ENCODE results near the gene ZNF835.

ZNF835 gene

DNA sequence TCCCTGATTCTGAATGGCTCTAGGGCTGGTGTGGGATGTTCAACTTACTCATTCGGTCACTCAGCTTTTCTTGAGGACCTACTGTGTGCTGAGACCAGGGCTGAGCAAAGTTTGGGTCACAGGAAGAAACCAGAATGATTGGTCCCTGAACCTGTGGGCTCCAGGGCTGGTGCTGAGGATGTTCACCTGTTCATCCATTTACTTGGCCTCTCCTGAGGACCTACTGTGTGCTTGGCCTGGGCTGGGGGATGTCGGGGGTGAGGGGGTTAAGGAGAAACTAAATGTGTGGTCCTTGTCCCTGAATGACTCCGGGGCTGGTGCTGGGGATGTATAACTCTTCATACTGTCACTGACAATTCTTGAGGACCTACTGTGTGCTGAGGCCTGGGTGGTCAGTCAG is 10.3 kb downstream of the ZNF835 start:
- no peak for DNase-seq

GRCh38 chr19:56660381-56661107 is 11.0 kb downstream of the ZNF835 start:
- no peak for DNase-seq

GRCh38 chr19:56654151-56654550 is 17.4 kb downstream of the ZNF835 start:
- no peak for DNase-seq

DNA sequence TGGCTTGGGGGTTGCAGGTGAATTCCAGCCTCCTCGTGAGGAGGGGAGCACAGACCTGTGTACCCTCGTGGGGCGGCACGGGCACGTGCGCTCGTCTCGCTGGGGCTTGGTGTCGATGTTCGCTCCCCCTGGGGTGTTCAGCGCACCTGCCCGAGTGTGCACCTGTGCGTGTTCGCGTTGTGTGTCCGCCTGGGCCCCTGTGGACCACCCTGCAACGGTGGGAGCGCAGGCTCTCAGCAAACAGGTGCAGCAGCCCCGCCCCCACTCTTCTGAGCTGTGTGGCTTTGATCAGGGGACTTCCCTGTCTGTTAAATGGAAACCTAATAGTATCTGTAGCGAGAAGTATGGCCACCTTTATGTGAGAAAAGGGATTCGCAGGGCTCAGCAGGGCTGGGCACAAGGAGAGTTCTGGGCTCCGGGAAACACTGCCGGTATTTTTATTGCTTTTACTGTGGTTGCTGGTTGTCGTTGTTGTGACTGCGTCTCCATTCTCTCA is 28.0 kb downstream of the ZNF835 start:
- DNase-seq: no peak

DNA sequence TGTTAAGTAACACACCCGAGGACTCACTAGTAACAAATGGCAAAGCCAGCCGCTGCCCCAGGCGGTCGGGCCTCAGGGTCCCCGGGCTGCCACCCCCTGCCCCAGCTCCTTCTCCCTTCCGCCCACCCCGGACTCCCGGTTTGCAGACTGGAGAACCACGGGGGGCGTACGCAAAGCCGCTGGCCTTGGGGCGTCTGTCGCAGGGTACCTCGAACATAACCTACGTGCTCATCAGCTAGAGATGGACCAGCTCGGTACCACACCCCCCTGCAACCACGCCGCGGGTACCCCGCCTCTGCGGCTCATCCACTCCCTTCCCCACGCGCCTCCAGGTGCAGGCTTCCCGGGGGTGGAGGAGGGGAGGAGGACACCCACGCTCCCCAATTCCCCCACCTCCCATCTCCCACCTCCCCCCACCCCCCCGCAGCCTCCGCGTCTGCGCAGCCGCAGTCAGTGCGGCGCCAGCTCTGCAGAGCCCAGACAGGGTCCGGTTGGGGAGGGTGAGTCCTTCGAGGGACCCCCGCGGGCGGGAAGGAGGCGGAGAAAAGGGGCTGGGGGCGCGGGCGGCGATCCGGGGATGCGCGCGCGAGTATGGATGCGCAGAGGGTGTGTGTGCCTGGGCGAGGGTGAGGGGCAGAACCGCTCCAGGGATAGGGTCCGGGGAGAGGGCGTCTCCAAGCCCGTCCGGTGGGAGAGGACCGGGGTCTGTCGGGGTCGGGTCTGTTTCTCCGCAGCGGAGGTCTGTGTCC is 28.7 kb downstream of the ZNF835 start, which contains the start of gene SMIM17:
Gene SMIM17 (plus strand): TSS at position 449 of the 749 bp plus-strand sequence. CDS start 2,509 bp downstream, outside the sequence.
- no peak for DNase-seq

GRCh38 chr19:56639217-56639616 is 32.3 kb downstream of the ZNF835 start:
- DNase-seq: no peak

GRCh38 chr19:56637976-56638555 is 33.5 kb downstream of the ZNF835 start:
- no peak for DNase-seq

DNA sequence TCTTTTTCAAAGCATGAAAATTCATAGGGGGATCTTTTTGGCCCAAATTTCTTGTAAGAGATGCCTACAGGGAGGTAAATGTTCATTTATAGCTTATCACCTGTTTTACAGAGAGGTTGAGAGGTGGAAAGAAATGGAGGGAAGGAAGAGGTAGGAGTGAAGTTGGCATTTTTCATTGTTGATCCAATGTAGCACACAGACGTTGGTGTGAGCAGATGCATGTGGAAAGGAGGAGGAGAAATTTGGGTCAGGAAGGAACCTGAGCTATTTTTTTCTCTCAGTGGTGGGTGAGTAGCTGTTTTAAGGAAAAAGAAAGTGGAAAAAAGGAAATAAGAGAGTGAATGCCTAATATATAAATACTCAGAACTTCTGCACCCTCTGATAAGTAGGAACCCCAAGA is 38.5 kb downstream of the ZNF835 start:
- no peak for DNase-seq

GRCh38 chr19:56625708-56626107 is 45.8 kb downstream of the ZNF835 start:
- no peak for DNase-seq

DNA sequence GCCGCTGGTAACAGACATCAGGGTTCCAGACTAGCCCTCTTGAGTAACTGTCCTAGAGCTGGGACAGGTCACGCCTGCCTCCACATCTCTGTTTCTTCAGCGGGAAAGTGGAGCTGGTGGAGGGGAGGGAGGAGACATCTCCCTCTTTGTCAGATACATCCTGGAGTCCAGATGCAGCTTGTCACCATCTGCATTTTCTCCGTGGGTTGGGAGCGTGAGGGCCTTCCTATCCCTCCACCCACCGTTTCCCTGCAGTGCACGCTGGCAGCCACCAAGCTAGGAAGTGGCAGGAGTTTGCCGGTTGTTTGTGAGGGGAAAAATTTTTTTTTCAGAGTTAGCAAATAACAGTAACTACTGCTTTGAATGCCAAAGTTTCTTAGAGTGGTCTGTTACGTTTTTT is 48.6 kb downstream of the ZNF835 start:
- DNase-seq: no peak

DNA sequence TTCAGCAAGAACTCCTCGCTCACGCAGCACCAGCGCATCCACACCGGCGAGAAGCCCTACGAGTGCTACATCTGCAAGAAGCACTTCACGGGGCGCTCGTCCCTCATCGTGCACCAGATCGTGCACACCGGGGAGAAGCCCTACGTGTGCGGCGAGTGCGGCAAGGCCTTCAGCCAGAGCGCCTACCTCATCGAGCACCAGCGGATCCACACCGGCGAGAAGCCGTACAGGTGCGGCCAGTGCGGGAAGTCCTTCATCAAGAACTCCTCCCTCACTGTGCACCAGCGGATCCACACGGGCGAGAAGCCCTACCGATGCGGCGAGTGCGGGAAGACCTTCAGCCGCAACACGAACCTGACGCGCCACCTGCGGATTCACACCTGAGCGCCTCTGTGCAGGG is 49.2 kb downstream of the ZNF835 start:
- DNase-seq: no peak

GRCh38 chr19:56619121-56619520 is 52.4 kb downstream of the ZNF835 start:
- no peak for DNase-seq

- DNase-seq: no peak
Observed at GRCh38 chr19:56617531-56617930, 54.0 kb downstream of the ZNF835 start.

DNA sequence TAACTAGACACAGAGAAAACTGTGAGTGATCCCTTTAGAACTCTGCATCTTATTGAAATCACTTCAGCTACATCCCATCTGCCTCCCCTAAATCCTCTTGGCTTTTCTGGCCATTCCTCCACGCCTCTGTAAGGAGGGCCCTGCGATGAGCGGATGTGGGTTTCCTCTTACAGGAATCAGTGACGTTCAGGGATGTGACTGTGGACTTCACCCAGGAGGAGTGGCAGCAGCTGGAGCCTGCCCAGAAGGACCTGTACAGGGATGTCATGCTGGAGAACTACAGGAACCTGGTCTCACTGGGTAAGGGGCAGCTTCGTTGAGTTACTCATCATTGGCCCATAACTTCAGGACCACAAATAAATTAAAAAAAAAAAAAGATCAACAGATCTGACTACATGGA is 57.9 kb downstream of the ZNF835 start:
- no peak for DNase-seq

DNA sequence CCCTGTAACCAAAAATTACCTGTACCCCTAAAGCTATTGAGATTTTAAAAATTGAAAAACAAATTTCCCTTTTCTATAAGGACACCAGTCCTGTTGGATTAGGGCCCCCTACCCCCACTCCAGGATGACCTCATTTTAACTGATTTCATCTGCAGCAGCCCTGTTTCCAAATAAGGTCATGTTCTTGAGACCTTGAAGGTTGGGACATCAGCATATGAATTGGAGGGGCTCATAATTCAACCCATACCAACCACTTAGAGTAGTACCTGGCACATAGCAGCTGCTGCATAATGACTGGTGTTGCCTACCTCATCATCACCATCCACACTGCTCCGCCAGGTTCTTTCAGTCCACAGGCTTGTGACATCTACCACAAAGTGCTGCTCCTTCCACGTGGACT is 58.8 kb downstream of the ZNF835 start:
- no peak for DNase-seq
